Measurements from ENCODE around the gene LIPJ. TPM values are rescaled to one million over a fixed set of nuclear protein-coding genes. Genes with fewer than 3 reads are reported as not detected.

Gene LIPJ
- total RNA-seq, 2 experiments from 2014 or later, result 0.06 TPM; not detected in 1

DNA sequence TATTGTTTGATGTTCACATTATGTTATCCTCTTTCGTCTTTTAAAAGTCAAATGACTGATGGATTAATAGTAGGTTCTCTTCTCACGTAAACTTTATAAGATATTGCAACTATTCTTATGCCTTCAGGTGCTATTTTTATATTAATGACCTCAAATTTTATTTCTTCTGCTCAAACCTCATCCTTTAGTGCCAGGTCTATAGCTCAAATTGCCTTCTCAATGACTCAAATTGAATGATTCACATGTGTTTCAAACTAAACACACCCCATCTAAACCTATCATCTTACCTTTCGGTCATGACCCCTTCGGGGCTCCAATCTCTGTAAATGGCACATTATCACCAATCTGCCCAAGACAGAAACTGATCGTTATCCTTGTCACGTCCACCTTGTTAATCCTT, 55.6 kb downstream of the LIPJ start:
- TF ChIP-seq CTCF (conservative IDR thresholded peaks at IDR 0.05; ENCODE audit: low read length) (no peak), EZH2phosphoT487 (IDR thresholded peaks at IDR 0.05; ENCODE audit: borderline replicate concordance, low read depth, low read length) (no peak)
- no peak for DNase-seq (ENCODE audit: low spot score)
- Histone ChIP-seq H3K9me3 (ENCODE audit: low read length) (no peaks in the 10 kb centered on the region), H4K20me1 (ENCODE audit: insufficient read depth, low read length) (no peaks in the 10 kb centered on the region), H3K27ac (ENCODE audit: low read depth, low read length, poor library complexity, severe bottlenecking) (no peak overlapping the region), H2AFZ (ENCODE audit: low read length) (no peak overlapping the region), H3K4me2 (ENCODE audit: low read length) (no peak overlapping the region), H3K9me2 (ENCODE audit: insufficient read depth, low read length) (no peaks in the 10 kb centered on the region), H3K4me1 (ENCODE audit: insufficient read depth, low read length, poor library complexity, severe bottlenecking) (no peaks in the 10 kb centered on the region), H3K79me2 (ENCODE audit: insufficient read depth, low read depth, low read length) (no peaks in the 10 kb centered on the region), H3K36me3 (ENCODE audit: insufficient read depth, low read length) (no peaks in the 10 kb centered on the region), H3K4me3 (ENCODE audit: low read depth, low read length, poor library complexity, severe bottlenecking) (no peak overlapping the region)
- intact Hi-C loops (cut with micrococcal nuclease; ENCODE audit: unreplicated experiment), result no loop called here
- no TSS peak for BruUV-seq (replicated peaks)
- CTCF ChIA-PET (ENCODE audit: unreplicated experiment), result no interaction called here
- POLR2A ChIA-PET, result no interaction called here

GRCh38 chr10:88642963-88643362, 56.4 kb downstream of the LIPJ start:
- no TSS peak for BruUV-seq (replicated peaks)
- CTCF ChIA-PET (ENCODE audit: unreplicated experiment), result no interaction called here
- no peak for TF ChIP-seq CTCF (conservative IDR thresholded peaks at IDR 0.05; ENCODE audit: low read length)
- TF ChIP-seq EZH2phosphoT487 (IDR thresholded peaks at IDR 0.05; ENCODE audit: borderline replicate concordance, low read depth, low read length), result no peak

DNA sequence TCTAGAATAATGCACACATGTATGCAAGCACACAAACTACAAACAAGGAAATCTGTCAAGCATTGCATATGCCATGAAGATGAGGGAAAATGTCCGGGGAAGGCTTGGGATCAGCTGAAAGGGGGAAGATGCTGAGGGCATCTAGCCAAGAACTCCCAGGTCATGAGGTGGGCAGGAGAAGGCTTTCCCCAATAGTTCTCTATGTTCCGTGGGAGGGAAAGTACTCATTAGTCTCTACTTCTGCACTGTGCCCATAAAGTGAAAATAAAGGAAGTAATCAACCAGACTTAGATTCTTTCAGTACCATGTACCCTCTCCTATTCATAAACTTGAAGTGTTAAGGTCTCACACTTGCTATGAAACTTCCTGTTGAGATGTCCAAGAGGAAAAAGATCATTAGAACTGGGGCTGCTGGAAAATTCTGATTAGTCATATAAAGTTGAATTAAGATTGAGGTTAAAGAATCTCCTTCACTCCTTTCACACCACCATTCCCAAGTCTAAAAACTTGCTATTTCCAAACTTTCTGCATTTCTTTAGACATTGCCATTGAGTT, 60.6 kb downstream of the LIPJ start:
- no peaks in the 10 kb centered on the region for H4K20me1 ChIP-seq (ENCODE audit: insufficient read depth, low read length)
- TF ChIP-seq CTCF (conservative IDR thresholded peaks at IDR 0.05; ENCODE audit: low read length), result no peak
- no peak for TF ChIP-seq EZH2phosphoT487 (IDR thresholded peaks at IDR 0.05; ENCODE audit: borderline replicate concordance, low read depth, low read length)
- H3K27ac ChIP-seq (ENCODE audit: low read depth, low read length, poor library complexity, severe bottlenecking), result no peak overlapping the region
- CTCF ChIA-PET (ENCODE audit: unreplicated experiment), result no interaction called here
- no peak for DNase-seq (ENCODE audit: low spot score)
- no peak overlapping the region for H3K4me2 ChIP-seq (ENCODE audit: low read length)
- BruUV-seq (replicated peaks), result no TSS peak
- no peak overlapping the region for H2AFZ ChIP-seq (ENCODE audit: low read length)
- POLR2A ChIA-PET, result interaction anchor here (0.7 kb wide), 1 partner anchor 572 kb away, joined by 3 read pairs; no protein-coding TSS in a partner anchor
- H3K4me3 ChIP-seq (ENCODE audit: low read depth, low read length, poor library complexity, severe bottlenecking), result no peak overlapping the region
- no peaks in the 10 kb centered on the region for H3K9me2 ChIP-seq (ENCODE audit: insufficient read depth, low read length)
- no peaks in the 10 kb centered on the region for H3K36me3 ChIP-seq (ENCODE audit: insufficient read depth, low read length)
- no peaks in the 10 kb centered on the region for H3K9me3 ChIP-seq (ENCODE audit: low read length)
- intact Hi-C loops (cut with micrococcal nuclease; ENCODE audit: unreplicated experiment), result no loop called here
- H3K79me2 ChIP-seq (ENCODE audit: insufficient read depth, low read depth, low read length), result no peaks in the 10 kb centered on the region
- no peaks in the 10 kb centered on the region for H3K4me1 ChIP-seq (ENCODE audit: insufficient read depth, low read length, poor library complexity, severe bottlenecking)

More at GRCh38 chr10:88642963-88643362, 56.4 kb downstream of the LIPJ start:
- Histone ChIP-seq H3K4me2 (ENCODE audit: low read length) (no peak overlapping the region), H3K4me3 (ENCODE audit: low read depth, low read length, poor library complexity, severe bottlenecking) (no peak overlapping the region), H3K9me2 (ENCODE audit: insufficient read depth, low read length) (no peaks in the 10 kb centered on the region), H2AFZ (ENCODE audit: low read length) (no peak overlapping the region), H3K79me2 (ENCODE audit: insufficient read depth, low read depth, low read length) (no peaks in the 10 kb centered on the region), H3K9me3 (ENCODE audit: low read length) (no peaks in the 10 kb centered on the region), H3K36me3 (ENCODE audit: insufficient read depth, low read length) (no peaks in the 10 kb centered on the region), H3K27ac (ENCODE audit: low read depth, low read length, poor library complexity, severe bottlenecking) (no peak overlapping the region), H3K4me1 (ENCODE audit: insufficient read depth, low read length, poor library complexity, severe bottlenecking) (no peaks in the 10 kb centered on the region), H4K20me1 (ENCODE audit: insufficient read depth, low read length) (no peaks in the 10 kb centered on the region)
- no peak for DNase-seq (ENCODE audit: low spot score)
- intact Hi-C loops (cut with micrococcal nuclease; ENCODE audit: unreplicated experiment), result no loop called here
- POLR2A ChIA-PET, result no interaction called here

Data from OCI-LY7 (cell line).